HepG2 (cell line): ENCODE data around the gene IFI27L2. TPM values are rescaled to one million over a fixed set of nuclear protein-coding genes. Genes with fewer than 3 reads are reported as not detected.

Experiments used
- ATAC-seq: fragments of 200-7000 bp; cut with Tn5 transposase; 3 replicates; pipeline ENCODE4 v1.9.1; 2020; ENCODE audit warnings: mild to moderate bottlenecking, moderate library complexity
- BruUV-seq: library from RNA; stranded (reverse); fragments of 400-500 nt; replicated peaks from 2 replicates; lab custom pipeline; 2021; lab: Mats Ljungman, UMichigan
- CTCF ChIA-PET: fragments of 300-600 bp; formaldehyde crosslinking; extraction: SDS; loops from one replicate; lab custom pipeline; 2021; ENCODE audit warnings: low total read pairs, inconsistent platforms, low intra/inter-chr PET ratio; lab: Yijun Ruan, JAX
- POLR2A ChIA-PET: fragments of 350-600 bp; sonication (Branson Sonifier 250); formaldehyde crosslinking; loops from one replicate; lab custom pipeline; 2020; ENCODE audit warnings: antibody characterized with exemption, inconsistent platforms; lab: Yijun Ruan, JAX
- DNase-seq: peaks from one replicate; pipeline ENCODE4 v3.0.0-alpha.2; 2015; ENCODE audit warnings: low spot score
- FAIRE-seq: peaks from 3 replicates; lab custom pipeline; 2011; peaks lifted over from hg19 to GRCh38; lab: Jason Lieb, UNC
- H2AFZ ChIP-seq: one replicate; pipeline ENCODE4 v1.6.1; 2011; ENCODE audit warnings: low read length, inconsistent platforms
- H3K27ac ChIP-seq: fragments of 300-600 bp; 3 replicates; pipeline ENCODE4 v1.8.0; 2011; ENCODE audit warnings: mixed run types, mild to moderate bottlenecking, mixed read lengths, low read length, inconsistent platforms; ENCODE audit not compliant: insufficient read depth; ENCODE audit errors: extremely low read length
- H3K27me3 ChIP-seq, 2 experiments: fragments of 200-600 bp in 1 of 2; 2 replicates in 1 of 2; 3 replicates in 1 of 2; pipeline versions ENCODE4 v1.6.0 to v1.8.0; 2011; ENCODE audit warnings: low read length in 2 of 2, mild to moderate bottlenecking in 2 of 2, moderate library complexity in 2 of 2, inconsistent platforms in 1 of 2; ENCODE audit not compliant: insufficient read depth in 2 of 2, control insufficient read depth in 1 of 2
- H3K36me3 ChIP-seq, 2 experiments: fragments of 200-600 bp in 1 of 2; replicated peaks in 1 of 2; 2 replicates in 1 of 2; 3 replicates in 1 of 2; pipeline versions ENCODE4 v1.5.1 to v1.8.0; 2011; ENCODE audit warnings: low read length in 2 of 2, inconsistent platforms in 1 of 2; ENCODE audit not compliant: insufficient read depth in 2 of 2, control insufficient read depth in 1 of 2
- H3K4me1 ChIP-seq: 2 replicates; pipeline ENCODE4 v1.5.1; 2012; ENCODE audit warnings: low read length, inconsistent platforms; ENCODE audit not compliant: insufficient read depth
- H3K4me2 ChIP-seq: 2 replicates; pipeline ENCODE4 v1.6.0; 2011; ENCODE audit warnings: low read depth, low read length, inconsistent platforms
- H3K4me3 ChIP-seq, 3 experiments: fragments of 200-600 bp in 1 of 3; sonication (generic), shearing (Covaris generic) in 1 of 3; replicated peaks in 1 of 3; 2 replicates each; pipeline ENCODE4 v1.5.1; 2011 to 2016; ENCODE audit warnings: low read length in 3 of 3, inconsistent platforms in 2 of 3, low read depth in 2 of 3, mild to moderate bottlenecking in 2 of 3, control low read depth in 1 of 3, mixed read lengths in 1 of 3; ENCODE audit not compliant: insufficient read depth in 1 of 3
- H3K79me2 ChIP-seq: one replicate; pipeline ENCODE4 v1.6.1; 2011; ENCODE audit warnings: low read length, inconsistent platforms; ENCODE audit not compliant: insufficient read depth
- H3K9ac ChIP-seq: 2 replicates; pipeline ENCODE4 v1.6.0; 2011; ENCODE audit warnings: mild to moderate bottlenecking, low read depth, low read length, inconsistent platforms; ENCODE audit not compliant: insufficient read depth
- H3K9me3 ChIP-seq: 2 replicates; pipeline ENCODE4 v1.5.1; 2012; ENCODE audit warnings: mild to moderate bottlenecking, low read length
- H4K20me1 ChIP-seq: 2 replicates; pipeline ENCODE4 v1.6.0; 2011; ENCODE audit warnings: inconsistent platforms, mild to moderate bottlenecking, low read length, moderate library complexity; ENCODE audit not compliant: insufficient read depth
- DPF2 ChIP-seq: sonication (generic); formaldehyde crosslinking; IDR thresholded peaks from 2 replicates; pipeline ENCODE4 v1.4.0; 2020; ENCODE audit warnings: mild to moderate bottlenecking, low read depth, missing genetic modification reagents, borderline replicate concordance
- GTF2F1 ChIP-seq: fragments of 150-350 bp; IDR thresholded peaks from 2 replicates; pipeline ENCODE4 v1.6.1; 2014; ENCODE audit warnings: low read length
- NFE2L2 ChIP-seq: fragments of 150-350 bp; IDR thresholded peaks from 2 replicates; pipeline ENCODE4 v1.6.1; 2014; ENCODE audit warnings: low read length
- NPAS2 ChIP-seq: sonication (generic); formaldehyde crosslinking; IDR thresholded peaks from 2 replicates; pipeline ENCODE4 v1.8.0; 2022; ENCODE audit warnings: mild to moderate bottlenecking, missing genetic modification reagents, borderline replicate concordance
- POLR2G ChIP-seq: fragments of 200-400 bp; formaldehyde crosslinking; IDR thresholded peaks from 2 replicates; pipeline ENCODE4 v1.6.1; 2018; ENCODE audit warnings: mild to moderate bottlenecking, low read depth, low read length, moderate library complexity
- RBM22 ChIP-seq: fragments of 200-400 bp; formaldehyde crosslinking; optimal IDR thresholded peaks from 2 replicates; pipeline ENCODE3; 2017; ENCODE audit warnings: mild to moderate bottlenecking, low read length, moderate library complexity
- SIX1 ChIP-seq: sonication (generic); formaldehyde crosslinking; IDR thresholded peaks from 2 replicates; pipeline ENCODE4 v1.4.0; 2020; ENCODE audit warnings: missing genetic modification reagents, borderline replicate concordance
- ZFP36L1 ChIP-seq: sonication (generic); formaldehyde crosslinking; IDR thresholded peaks from 2 replicates; pipeline ENCODE4 v1.8.0; 2022; ENCODE audit warnings: mild to moderate bottlenecking, missing genetic modification reagents, moderate library complexity
- ZNF431 ChIP-seq: sonication (generic); formaldehyde crosslinking; IDR thresholded peaks from 2 replicates; pipeline ENCODE4 v1.9.0; 2022; ENCODE audit warnings: missing genetic modification reagents, low read depth, mild to moderate bottlenecking, borderline replicate concordance
- ZNF530 ChIP-seq: sonication (generic); formaldehyde crosslinking; IDR thresholded peaks from 2 replicates; pipeline ENCODE4 v1.5.0; 2020; ENCODE audit warnings: low read depth, mild to moderate bottlenecking, missing genetic modification reagents
- ZNF589 ChIP-seq: sonication (generic); formaldehyde crosslinking; conservative IDR thresholded peaks from 2 replicates; pipeline ENCODE4 v1.8.0; 2022; ENCODE audit warnings: mild to moderate bottlenecking, moderate library complexity, missing genetic modification reagents
- ZNF780A ChIP-seq: sonication (generic); formaldehyde crosslinking; IDR thresholded peaks from 2 replicates; pipeline ENCODE4 v1.8.0; 2022; ENCODE audit warnings: mild to moderate bottlenecking, missing genetic modification reagents, moderate library complexity
- ZNF788 ChIP-seq: sonication (generic); formaldehyde crosslinking; IDR thresholded peaks from 2 replicates; pipeline ENCODE4 v1.5.0; 2020; ENCODE audit warnings: mild to moderate bottlenecking, missing genetic modification reagents, borderline replicate concordance
- ZNF816 ChIP-seq: sonication (generic); formaldehyde crosslinking; IDR thresholded peaks from 2 replicates; pipeline ENCODE4 v1.8.0; 2022; ENCODE audit warnings: missing genetic modification reagents, mild to moderate bottlenecking, borderline replicate concordance
- WGBS: methylation state at CpG from one replicate; pipeline ENCODE4 v1.1.6; 2017; ENCODE audit warnings: low lambda C conversion rate; 5-methylcytosine and 5-hydroxymethylcytosine counted together
- in situ Hi-C: cut with HindIII; loops from 2 replicates; pipeline ENCODE4 v1.10.0; 2017; ENCODE audit warnings: low pct_unique_long_range_greater_than_20kb; ENCODE audit not compliant: extremely low pct_ligation_motif_present
- intact Hi-C: fragments of 100-400 bp; cut with micrococcal nuclease; formaldehyde crosslinking; loops from one replicate; pipeline ENCODE4 v1.10.0; 2022; ENCODE audit not compliant: unreplicated experiment
- polyA plus RNA-seq, 8 experiments: library from polyadenylated mRNA; depleted of rRNA in 3 of 8; stranded (reverse) in 7 of 8; unstranded in 1 of 8; fragments of >200 nt; fragmentation: Illumina TruSeq in 4 of 8; extraction: Trizol in 4 of 8; gene quantifications; 2 replicates each; pipeline versions ENCODE4 v1.2.1 to v1.2.3, GENCODE V29; 2011 to 2016; ENCODE audit warnings: low read depth in 4 of 8, missing spikeins in 1 of 8, mixed read lengths in 1 of 8; ENCODE audit not compliant: insufficient read depth in 1 of 8
- total RNA-seq, 5 experiments: library from RNA; depleted of rRNA; stranded (reverse); fragments of >200 nt; fragmentation: Illumina TruSeq; extraction: Trizol; gene quantifications; 2 replicates each; pipeline ENCODE4 v1.2.3, GENCODE V29; 2016; ENCODE audit warnings: low read depth in 1 of 5
- TF ChIP-seq, protein P1 (sequence below): sonication (generic); formaldehyde crosslinking; IDR thresholded peaks from 2 replicates; pipeline ENCODE4 v1.5.0; 2020; ENCODE audit warnings: missing genetic modification reagents
- TF ChIP-seq, protein P2 (sequence below): sonication (generic); formaldehyde crosslinking; IDR thresholded peaks from 2 replicates; pipeline ENCODE4 v1.4.0; 2020; ENCODE audit warnings: missing genetic modification reagents

Gene IFI27L2
- total and polyA plus RNA-seq, 2 of the 13 experiments (the other 11 are each of a cell fraction or from before 2014, with no cell fraction given) = 4.3 to 4.8 TPM

DNA sequence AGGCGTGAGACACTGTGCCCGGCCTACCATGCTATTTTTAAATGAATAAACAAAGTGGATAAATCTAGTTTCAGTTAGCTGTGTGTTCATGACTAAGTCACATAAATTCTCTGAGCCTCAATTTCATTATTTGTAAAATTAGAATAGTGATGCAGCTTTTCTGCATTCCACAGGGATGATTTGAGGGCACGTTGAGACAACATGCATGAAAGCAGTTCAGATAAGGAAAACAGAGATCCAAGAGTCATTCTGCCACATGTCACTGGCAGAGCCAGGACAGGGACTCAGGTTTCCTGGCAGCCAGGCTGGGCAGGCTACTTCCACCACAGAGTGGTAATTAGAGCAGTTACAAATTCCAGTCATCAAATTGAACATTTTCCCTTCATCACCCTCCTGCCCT, 41.8 kb upstream of the IFI27L2 start:
- no peak overlapping the region for H3K27ac ChIP-seq
- CTCF ChIA-PET = no interaction called here
- POLR2A ChIA-PET = no interaction called here
- no peak for FAIRE-seq
- in situ Hi-C loops = no loop called here
- no peaks in the 10 kb centered on the region for H3K36me3 ChIP-seq
- H3K79me2 ChIP-seq = peaks cover 6% of the 10 kb centered on the region
- intact Hi-C loops = no loop called here
- WGBS = 20% methylated on average over 3 of the region's 3 CpGs
- H3K27me3 ChIP-seq = peaks cover 1 to 18% of the 10 kb centered on the region in 2 experiments; a peak in 3 of 5 replicates
- H3K4me3 ChIP-seq = no peak overlapping the region
- no peaks in the 10 kb centered on the region for H3K9me3 ChIP-seq
- ATAC-seq = no peak
- no peak overlapping the region for H3K9ac ChIP-seq
- peaks cover 17% of the 10 kb centered on the region for H3K4me1 ChIP-seq
- TF ChIP-seq DPF2 (CRISPR knock-in tag) = no peak
- TF ChIP-seq, protein P1, sequence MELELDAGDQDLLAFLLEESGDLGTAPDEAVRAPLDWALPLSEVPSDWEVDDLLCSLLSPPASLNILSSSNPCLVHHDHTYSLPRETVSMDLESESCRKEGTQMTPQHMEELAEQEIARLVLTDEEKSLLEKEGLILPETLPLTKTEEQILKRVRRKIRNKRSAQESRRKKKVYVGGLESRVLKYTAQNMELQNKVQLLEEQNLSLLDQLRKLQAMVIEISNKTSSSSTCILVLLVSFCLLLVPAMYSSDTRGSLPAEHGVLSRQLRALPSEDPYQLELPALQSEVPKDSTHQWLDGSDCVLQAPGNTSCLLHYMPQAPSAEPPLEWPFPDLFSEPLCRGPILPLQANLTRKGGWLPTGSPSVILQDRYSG (CRISPR knock-in tag) = no peak
- no peak for TF ChIP-seq RBM22
- no peak for TF ChIP-seq ZNF816 (CRISPR knock-in tag)
- no peak for TF ChIP-seq NFE2L2
- no peak for TF ChIP-seq ZNF780A (CRISPR knock-in tag)
- no peak for TF ChIP-seq POLR2G
- TF ChIP-seq GTF2F1 = no peak
- no peak for TF ChIP-seq SIX1
- no peak for TF ChIP-seq ZNF431
- TF ChIP-seq ZNF589 (CRISPR knock-in tag) = no peak
- TF ChIP-seq NPAS2 (CRISPR knock-in tag) = no peak
- TF ChIP-seq, protein P2, sequence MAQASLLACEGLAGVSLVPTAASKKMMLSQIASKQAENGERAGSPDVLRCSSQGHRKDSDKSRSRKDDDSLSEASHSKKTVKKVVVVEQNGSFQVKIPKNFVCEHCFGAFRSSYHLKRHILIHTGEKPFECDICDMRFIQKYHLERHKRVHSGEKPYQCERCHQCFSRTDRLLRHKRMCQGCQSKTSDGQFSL (CRISPR knock-in tag) = no peak
- TF ChIP-seq ZNF788 (CRISPR knock-in tag) = no peak
- TF ChIP-seq ZNF530 = no peak
- no peak for TF ChIP-seq ZFP36L1 (CRISPR knock-in tag)
- TF ChIP-seq, all 625 proteins: peak for 0
- no TSS peak for BruUV-seq
- no peak overlapping the region for H2AFZ ChIP-seq
- H3K4me2 ChIP-seq = no peak overlapping the region
- DNase-seq = no peak
- no peaks in the 10 kb centered on the region for H4K20me1 ChIP-seq
